Fibroblast of skin of right quadriceps (primary cell): Measurements from ENCODE around the gene CDH13.
A peak's percentile ranks its signal among the peaks of the same experiment; 100 is the strongest.

Experiments used
- DNase-seq: peaks from one replicate; pipeline ENCODE4 v3.0.0-alpha.2; 2013

CDH13 gene

GRCh38 chr16:83802554-83803205 is 1175.9 kb downstream of the CDH13 start:
- no peak for DNase-seq

DNA sequence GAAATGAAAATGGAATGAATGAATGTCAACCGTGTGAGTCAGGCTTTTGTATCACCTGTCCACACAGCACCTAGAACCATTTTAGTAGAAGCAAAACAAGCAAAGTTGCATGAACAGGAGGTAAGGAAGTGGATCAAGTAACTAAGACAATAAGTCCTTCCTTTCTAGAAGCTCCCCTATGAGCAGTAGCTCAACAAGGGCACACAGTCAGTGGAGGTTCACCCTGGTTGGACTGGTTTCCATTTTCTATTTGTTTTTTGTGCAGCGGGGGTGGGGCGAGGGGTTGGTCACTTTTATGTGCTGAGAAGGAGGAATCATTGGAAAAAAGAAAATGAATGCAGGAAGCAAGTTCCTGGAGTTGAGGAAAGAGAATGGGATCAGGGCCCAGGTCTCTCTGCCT is 1177.0 kb downstream of the CDH13 start:
- DNase-seq: no peak

DNA sequence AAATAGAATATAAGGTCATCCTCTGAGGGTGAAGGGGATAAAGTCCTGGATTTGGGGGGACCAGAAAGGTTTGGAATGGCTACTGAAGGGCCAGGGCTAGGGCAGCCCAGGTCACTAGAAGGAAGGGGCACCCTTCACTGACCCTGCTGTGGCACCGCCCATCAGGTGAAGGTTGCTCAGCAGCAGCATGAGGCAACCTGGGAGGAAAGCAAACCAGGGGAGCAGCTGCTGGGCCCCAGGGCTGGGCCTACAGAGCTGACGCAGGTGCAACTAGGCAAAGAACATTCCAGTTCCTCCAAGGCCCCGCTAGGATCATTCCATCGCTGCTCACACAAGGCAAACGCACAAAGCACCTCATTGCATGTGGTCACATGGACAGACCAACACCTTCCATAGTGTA is 1177.6 kb downstream of the CDH13 start:
- no peak for DNase-seq

- DNase-seq: no peak
These were observed 1179.3 kb downstream of the CDH13 start for GRCh38 chr16:83806036-83806435.

DNA sequence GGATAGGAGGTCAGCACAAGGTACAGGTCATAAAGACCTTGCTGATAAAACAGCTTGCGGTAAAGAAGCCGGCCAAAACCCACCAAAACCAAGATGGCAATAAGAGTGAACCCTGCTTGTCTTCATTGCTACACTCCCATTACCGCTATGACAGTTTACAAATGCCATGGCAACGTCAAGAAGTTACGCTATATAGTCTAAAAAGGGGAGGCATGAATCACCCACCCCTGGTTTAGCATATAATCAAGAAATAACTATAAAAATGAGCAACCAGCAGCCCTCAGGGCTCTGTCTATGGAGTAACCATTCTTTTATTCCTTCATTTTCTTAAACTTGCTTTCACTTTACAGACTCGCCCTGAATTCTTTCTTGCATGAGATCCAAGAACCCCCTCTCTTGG is 1180.0 kb downstream of the CDH13 start:
- no peak for DNase-seq

- DNase-seq: no peak
These were observed 1180.5 kb downstream of the CDH13 start for GRCh38 chr16:83807327-83807709.

- peak; percentile 91 for DNase-seq
These were observed 1181.2 kb downstream of the CDH13 start, which contains the start of gene HSBP1 for GRCh38 chr16:83807710-83808572. Gene HSBP1 (plus strand): TSS chr16:83807978. CDS start chr16:83808077, 99 bp downstream.

- DNase-seq: no peak
These were observed 1181.8 kb downstream of the CDH13 start for GRCh38 chr16:83808573-83809014.

- DNase-seq: no peak
These were observed 1182.3 kb downstream of the CDH13 start for GRCh38 chr16:83809092-83809491.

DNA sequence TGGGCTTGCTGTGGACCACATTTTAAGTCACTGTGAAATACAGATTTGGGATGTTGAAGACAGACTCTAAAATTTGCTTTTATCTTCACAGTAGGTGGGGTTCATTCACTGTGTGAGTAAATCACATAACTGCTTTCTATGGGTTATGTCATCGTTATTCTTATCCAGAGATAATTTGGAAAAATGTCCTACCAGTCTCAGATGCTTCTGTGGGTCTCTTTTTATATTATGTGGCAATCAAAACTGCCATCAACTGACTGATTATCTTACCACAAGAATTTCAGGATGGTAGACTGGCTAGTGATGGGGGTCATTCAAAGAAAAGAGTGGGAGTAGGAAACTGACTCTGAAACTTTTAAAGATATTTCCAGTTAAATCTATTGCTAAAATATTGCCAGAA is 1184.1 kb downstream of the CDH13 start:
- peak; percentile 55 for DNase-seq

DNA sequence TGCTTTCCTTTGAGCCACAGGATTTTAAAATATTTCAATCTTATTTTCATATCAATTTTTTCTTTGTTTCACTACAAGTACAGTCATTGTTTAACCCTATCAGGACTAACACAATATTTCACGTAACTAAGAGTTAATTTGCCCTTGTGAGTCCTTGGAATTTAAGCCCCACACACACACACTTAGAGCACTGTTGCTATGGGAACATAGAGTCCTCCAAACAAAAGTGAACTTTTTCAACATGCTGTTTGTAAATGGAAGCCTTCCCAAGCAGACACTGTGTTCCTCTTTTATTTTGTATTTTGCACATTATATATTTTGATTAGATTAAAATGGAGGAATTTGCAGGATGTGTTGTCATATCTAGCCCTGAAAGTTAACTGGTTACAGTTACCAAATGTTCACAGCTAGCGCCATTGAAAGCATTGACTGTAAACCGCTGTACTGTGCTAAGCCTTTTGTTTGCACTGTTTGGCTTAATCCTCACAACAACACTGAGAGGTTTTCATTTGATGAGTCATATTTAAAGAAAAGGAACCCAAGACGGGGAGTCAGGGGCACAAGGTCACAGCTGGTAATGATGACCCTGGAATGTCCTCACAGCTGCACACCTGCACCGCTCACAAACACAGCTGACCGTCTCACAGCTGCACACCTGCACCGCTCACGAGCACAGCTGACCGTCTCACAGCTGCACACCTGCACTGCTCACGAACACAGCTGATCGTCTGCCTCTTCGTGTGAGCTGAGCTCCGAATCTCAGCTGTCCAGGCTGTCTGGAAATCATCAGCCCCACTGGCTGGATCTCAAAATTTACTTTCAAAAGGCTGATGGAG is 1187.3 kb downstream of the CDH13 start:
- peak; percentile 74 for DNase-seq

DNA sequence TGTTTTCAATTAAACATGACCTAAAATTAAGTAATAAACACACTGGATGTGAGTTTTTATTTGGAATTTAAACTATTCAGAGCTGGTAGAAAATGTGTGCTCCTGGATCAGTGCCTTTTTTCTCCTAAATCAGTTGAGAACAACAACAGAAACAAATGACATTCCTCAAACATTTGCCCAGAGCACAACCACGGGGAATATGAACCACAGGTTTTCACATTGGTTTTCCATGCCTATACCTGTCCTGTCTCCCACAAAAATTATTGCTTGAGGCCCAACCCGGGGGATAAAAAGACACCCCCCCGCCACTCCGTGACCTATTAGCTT is 1187.9 kb downstream of the CDH13 start:
- DNase-seq: peak; percentile 83

- no peak for DNase-seq
These were observed 1190.3 kb downstream of the CDH13 start for GRCh38 chr16:83817022-83817421.

DNA sequence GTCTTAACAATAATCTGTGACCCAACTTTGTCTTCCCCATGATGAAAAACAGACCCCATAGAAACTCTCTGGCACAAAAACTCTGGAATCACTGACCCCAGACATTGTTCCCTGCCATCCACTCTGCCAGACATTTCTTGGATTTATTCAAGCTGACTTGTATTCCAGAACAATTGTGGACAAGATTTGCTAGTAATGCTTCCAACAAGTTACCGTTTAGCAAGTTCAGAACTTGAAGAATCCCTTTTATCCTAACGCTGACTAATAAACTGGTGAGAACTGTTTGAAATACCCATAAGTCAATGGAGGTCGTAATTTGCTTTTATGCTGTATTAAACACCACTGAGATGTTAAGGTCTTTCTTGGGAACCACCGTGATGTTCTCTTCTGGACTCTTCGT is 1191.5 kb downstream of the CDH13 start:
- no peak for DNase-seq

DNA sequence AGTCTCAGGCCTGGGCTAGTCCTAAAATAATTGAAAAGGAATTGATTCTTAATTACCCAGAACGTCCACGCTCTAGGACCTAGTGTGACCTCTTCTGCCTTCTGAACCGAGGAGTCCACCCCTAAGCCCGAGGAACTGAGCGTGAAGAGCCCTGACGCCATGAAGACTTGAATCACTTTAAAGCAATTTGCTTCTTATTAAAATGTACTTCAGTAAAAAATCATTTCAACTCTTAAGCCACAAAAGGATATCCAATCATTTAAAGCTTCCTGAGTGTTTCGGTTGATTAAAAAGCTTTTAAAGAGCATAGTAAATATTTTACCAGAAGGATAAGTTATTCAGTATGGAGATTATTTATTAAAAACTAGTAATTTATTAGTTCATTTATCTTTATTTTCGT is 1192.6 kb downstream of the CDH13 start:
- no peak for DNase-seq

DNA sequence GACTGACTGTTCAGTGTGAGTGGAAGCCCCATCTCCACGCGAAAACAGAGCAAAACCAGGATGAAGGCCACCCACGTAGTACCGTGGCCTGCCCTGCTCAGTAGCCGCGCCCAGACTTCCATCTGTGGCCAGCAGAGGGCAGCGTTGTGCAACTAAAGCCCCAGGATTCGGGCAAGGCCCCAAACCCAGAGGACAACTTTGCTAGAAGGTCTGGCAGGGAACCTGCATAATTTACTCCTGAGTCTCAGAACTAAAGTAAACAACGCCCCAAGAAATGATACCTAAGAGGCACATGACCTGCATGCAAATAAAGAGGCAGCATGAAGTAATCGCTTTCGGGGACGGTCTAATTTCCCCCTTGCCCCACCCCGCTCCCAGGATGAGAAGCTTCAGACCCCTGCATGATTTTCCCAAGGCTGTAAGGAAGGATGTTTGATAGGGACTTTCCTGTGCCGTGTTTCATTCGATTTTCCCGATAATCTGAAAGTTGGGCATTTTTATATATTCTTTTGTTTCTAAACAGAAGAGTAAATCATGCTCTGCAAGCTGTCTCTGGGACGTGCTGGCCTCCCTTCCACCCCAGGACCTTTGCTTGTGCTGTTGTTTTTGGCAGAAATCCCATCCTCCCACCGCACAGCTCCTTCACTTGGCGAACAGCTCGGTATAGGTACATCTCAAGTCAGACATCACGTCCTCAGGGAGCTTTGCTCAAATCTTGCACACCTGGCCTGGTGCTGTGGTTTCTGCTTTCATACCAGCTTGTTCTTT is 1199.6 kb downstream of the CDH13 start:
- DNase-seq: peak; percentile 79

DNA sequence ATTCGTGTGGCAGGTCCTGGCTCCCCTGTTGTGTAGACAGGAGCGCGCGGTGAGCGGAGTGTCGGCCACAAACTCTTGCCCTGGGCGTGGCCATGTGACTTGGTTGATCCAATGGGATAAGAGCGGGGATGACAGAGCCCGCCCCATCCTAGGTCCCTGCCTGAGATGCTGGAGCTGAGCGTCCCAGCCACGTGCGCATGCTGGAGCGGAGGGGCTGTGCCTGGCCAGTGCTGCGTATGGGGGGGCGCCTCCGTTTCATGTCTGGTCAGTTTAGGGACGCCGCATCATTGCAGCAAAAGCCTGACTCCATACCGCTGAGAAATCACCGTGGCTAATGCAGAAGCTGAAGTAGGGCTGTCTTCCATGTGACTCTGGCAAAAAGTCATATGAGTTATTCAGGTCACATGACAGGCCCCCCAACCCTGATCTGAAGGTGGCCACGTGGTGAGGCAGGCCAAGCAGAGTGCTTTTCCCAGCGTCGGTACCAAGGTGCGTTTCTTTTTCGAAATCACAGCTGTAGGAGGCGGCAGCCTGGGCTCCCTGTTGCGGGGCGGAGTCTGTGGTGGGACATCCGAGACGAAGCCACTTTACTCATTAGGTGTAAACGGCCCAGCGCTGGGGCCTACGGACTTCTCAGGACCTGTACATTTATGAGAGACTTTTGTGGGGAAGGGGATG is 1203.5 kb downstream of the CDH13 start:
- no peak for DNase-seq

- peak; percentile 36 for DNase-seq
These were observed 1204.1 kb downstream of the CDH13 start for GRCh38 chr16:83830769-83831455.

DNA sequence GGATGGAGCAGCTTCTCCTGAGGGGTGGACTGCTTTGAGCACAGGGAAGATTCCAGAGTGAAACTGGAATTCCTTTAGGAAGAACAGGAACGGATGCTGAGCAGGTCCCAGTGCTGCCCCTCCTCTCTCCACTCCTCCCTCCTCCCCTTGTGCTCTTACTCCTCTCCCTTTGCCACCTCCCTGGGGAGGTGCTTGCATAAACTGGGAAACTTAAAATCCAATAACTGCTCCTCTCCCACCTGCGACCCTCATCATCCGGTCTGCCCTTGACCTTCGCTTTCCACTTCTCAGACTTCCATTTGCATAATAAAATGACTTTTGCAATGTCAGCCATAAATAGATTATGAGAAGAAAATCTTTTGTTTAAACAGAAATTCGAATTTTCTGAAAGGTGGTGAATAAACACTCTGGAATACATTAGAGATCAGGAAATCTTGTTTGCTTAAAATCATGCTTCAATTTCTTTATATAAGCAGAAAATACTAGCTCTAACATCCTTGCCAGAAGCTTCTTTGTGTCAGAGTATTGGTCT is 1204.8 kb downstream of the CDH13 start:
- no peak for DNase-seq

GRCh38 chr16:83833921-83834320 is 1207.2 kb downstream of the CDH13 start:
- DNase-seq: no peak
